Left lung (tissue), 10 donors: Measurements from ENCODE around the gene UFD1. TPM values are rescaled to one million over a fixed set of nuclear protein-coding genes. Genes with fewer than 3 reads are reported as not detected.
"Not testable (repeated sequence)": the region's sequence is repeated elsewhere in the genome, so short reads cannot be mapped to it uniquely, and the experiment has no call there.

Experiments used
- ATAC-seq: fragments of 200-7000 bp; cut with Tn5 transposase; one replicate; pipeline ENCODE4 v1.9.1; 2020; ENCODE audit warnings: moderate library complexity
- DNase-seq, 4 donors: peaks; one replicate each; pipeline ENCODE4 v3.0.0-alpha.2; 2013 to 2020
- H3K27ac ChIP-seq, 2 donors: fragments of 200-600 bp; sonication (generic) in 1 of 2; one replicate each; pipeline versions ENCODE4 v1.5.0 to v1.8.0; 2020 to 2021
- H3K27me3 ChIP-seq, 2 donors: fragments of 200-600 bp; sonication (generic) in 1 of 2; one replicate each; pipeline versions ENCODE4 v1.5.0 to v1.8.0; 2020 to 2021
- H3K36me3 ChIP-seq, 2 donors: fragments of 200-600 bp; sonication (generic) in 1 of 2; one replicate each; pipeline versions ENCODE4 v1.5.0 to v1.8.0; 2020 to 2021
- H3K4me1 ChIP-seq, 2 donors: fragments of 200-600 bp; one replicate each; pipeline ENCODE4 v1.8.0; 2021
- H3K4me3 ChIP-seq, 2 donors: fragments of 200-600 bp; sonication (generic) in 1 of 2; one replicate each; pipeline versions ENCODE4 v1.5.0 to v1.8.0; 2020 to 2021; ENCODE audit warnings: mild to moderate bottlenecking in 1 of 2
- H3K9me3 ChIP-seq, 2 donors: fragments of 200-600 bp; sonication (generic) in 1 of 2; one replicate each; pipeline versions ENCODE4 v1.5.0 to v1.8.0; 2020 to 2021
- CTCF ChIP-seq, 2 donors: fragments of 200-600 bp; sonication (generic) in 1 of 2; IDR thresholded peaks; one replicate each; pipeline versions ENCODE4 v1.5.0 to v1.8.0; 2021; ENCODE audit warnings: antibody characterized with exemption in 2 of 2
- intact Hi-C, 2 donors: fragments of 100-400 bp; cut with DNase I; formaldehyde crosslinking; loops; one replicate each; pipeline versions ENCODE4 v1.11.2 to v1.14.2; 2022
- polyA plus RNA-seq, 6 donors: library from polyadenylated mRNA; unstranded; fragments of 120-200 nt; gene quantifications; one replicate each; pipeline ENCODE4 v1.2.1, GENCODE V29; 2013; ENCODE audit not compliant: insufficient read length in 6 of 6
- total RNA-seq, 2 donors: library from RNA; stranded (reverse); fragmentation: NEBNext Ultra II Directional; extraction: Animal tissue kit (Norgen Biotek cat#: 25700); gene quantifications; one replicate each; pipeline ENCODE4 v1.2.1, GENCODE V29; 2021
- donor health status: DM: no; HTN: yes; CAD: no.
- donor health status: DM: no; HTN: no; CAD: no.

The UFD1 gene
- total and polyA plus RNA-seq, 8 donors: 41.7 to 72.9 (median 62.6) TPM

- H3K4me3 ChIP-seq: no peak overlapping the region
- DNase-seq: no peak
- no peak for TF ChIP-seq CTCF (IDR thresholded peaks at IDR 0.05)
- ATAC-seq: no peak
- no peaks in the 10 kb centered on the region for H3K27me3 ChIP-seq
- peaks cover 0 to 59% of the 10 kb centered on the region in 2 donors for H3K36me3 ChIP-seq
- H3K4me1 ChIP-seq: peaks cover 0 to 6% of the 10 kb centered on the region in 2 donors
- H3K9me3 ChIP-seq: no peaks in the 10 kb centered on the region
- intact Hi-C loops: no loop called here
- H3K27ac ChIP-seq: no peak overlapping the region
Observed at GRCh38 chr22:19438298-19438697, 40.7 kb downstream of the UFD1 start.

- DNase-seq, H3K9me3 ChIP-seq, intact Hi-C loops, H3K27me3 ChIP-seq, H3K4me3 ChIP-seq, H3K27ac ChIP-seq, ATAC-seq: not testable (repeated sequence)
- Histone ChIP-seq H3K4me1 (peaks cover 0 to 14% of the 10 kb centered on the region in 2 donors), H3K36me3 (peaks cover 0 to 43% of the 10 kb centered on the region in 2 donors)
Observed at GRCh38 chr22:19436444-19437161, 42.4 kb downstream of the UFD1 start.

- peaks cover 6 to 25% of the 10 kb centered on the region in 2 donors for H3K4me1 ChIP-seq
- no peak for DNase-seq
- no peak for TF ChIP-seq CTCF (IDR thresholded peaks at IDR 0.05)
- no peak overlapping the region for H3K27ac ChIP-seq
- H3K27me3 ChIP-seq: no peaks in the 10 kb centered on the region
- no peaks in the 10 kb centered on the region for H3K9me3 ChIP-seq
- no peak for ATAC-seq
- no peak overlapping the region for H3K4me3 ChIP-seq
- H3K36me3 ChIP-seq: peaks cover 0 to 37% of the 10 kb centered on the region in 2 donors
- intact Hi-C loops: no loop called here
Observed at GRCh38 chr22:19434829-19435580, 44.0 kb downstream of the UFD1 start.

GRCh38 chr22:19434401-19434800 lies 44.6 kb downstream of the UFD1 start:
- H3K27me3 ChIP-seq: no peaks in the 10 kb centered on the region
- DNase-seq (no peak), ATAC-seq (no peak)
- H3K36me3 ChIP-seq: peaks cover 0 to 32% of the 10 kb centered on the region in 2 donors
- TF ChIP-seq CTCF (IDR thresholded peaks at IDR 0.05): no peak
- no peaks in the 10 kb centered on the region for H3K9me3 ChIP-seq
- H3K27ac ChIP-seq: no peak overlapping the region
- no peak overlapping the region for H3K4me3 ChIP-seq
- H3K4me1 ChIP-seq: peaks cover 11 to 31% of the 10 kb centered on the region in 2 donors
- intact Hi-C loops: no loop called here

GRCh38 chr22:19432133-19432851 lies 46.7 kb downstream of the UFD1 start, which contains the start of gene MRPL40:
MRPL40 (plus strand) TSS chr22:19432545; CDS start chr22:19432555, 10 bp downstream.
- peak; percentile 91 to 98 (median 96) for DNase-seq
- Histone ChIP-seq H3K4me3 (peak within 1 kb of the TSS; percentile 87 to 96), H3K4me1 (peaks cover 11 to 46% of the 10 kb centered on the region in 2 donors), H3K9me3 (no peaks in the 10 kb centered on the region), H3K27ac (peak within 1 kb of the TSS; percentile 96 to 98), H3K27me3 (no peaks in the 10 kb centered on the region), H3K36me3 (peaks cover 0 to 32% of the 10 kb centered on the region in 2 donors)
- peak; percentile 97 for ATAC-seq
- intact Hi-C loops: no loop called here
- TF ChIP-seq CTCF (IDR thresholded peaks at IDR 0.05): peak in 1 of 2 donors; percentile 13
